HG03432 (cell line): ENCODE measurements around the gene LMNTD1.

Experiments used
- ATAC-seq: cut with Tn5 transposase; IDR thresholded peaks from one replicate; pipeline ENCODE4 v1.9.1; 2021; ENCODE audit warnings: mild to moderate bottlenecking, moderate library complexity; ENCODE audit not compliant: unreplicated experiment

LMNTD1 gene

DNA sequence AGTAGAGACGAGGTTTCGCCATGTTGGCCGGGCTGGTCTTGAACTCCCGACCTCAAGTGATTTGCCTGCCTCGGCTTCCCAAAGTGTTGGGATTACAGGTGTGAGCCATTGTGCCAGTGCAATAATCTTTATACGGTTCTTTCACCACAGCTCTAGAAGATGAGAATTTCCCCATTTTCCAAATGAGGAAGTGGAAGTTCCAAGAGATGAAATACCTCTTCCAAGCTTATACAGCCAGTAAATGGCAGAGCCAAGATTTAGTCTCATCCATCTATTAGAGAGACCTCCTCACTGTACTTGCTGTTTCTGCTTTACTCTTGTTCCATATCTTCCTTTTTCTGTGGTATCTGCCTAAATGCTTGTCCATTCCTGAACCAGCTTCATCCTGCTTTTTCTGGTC lies 3.1 kb upstream of the LMNTD1 start:
- no peak for ATAC-seq

DNA sequence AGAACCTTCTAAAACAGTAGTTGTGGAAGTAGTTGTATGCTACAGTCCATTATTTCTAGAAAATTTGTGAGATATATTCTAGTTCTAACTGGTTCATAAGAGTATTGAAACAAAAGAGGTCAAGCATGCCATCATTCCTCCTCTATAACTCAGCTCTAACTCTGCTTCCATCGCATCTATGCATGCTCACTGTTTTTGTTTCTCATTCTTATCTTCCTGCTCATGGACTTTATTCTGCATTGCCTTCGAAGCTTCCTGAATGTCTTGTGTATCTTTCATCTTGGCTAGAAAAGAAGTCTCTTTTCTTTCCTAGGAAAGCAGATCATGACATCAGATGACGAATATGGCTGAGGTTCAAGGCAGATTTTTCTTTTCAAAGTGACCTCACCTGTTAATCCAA lies 402 bp downstream of the LMNTD1 start:
- ATAC-seq, result no peak

DNA sequence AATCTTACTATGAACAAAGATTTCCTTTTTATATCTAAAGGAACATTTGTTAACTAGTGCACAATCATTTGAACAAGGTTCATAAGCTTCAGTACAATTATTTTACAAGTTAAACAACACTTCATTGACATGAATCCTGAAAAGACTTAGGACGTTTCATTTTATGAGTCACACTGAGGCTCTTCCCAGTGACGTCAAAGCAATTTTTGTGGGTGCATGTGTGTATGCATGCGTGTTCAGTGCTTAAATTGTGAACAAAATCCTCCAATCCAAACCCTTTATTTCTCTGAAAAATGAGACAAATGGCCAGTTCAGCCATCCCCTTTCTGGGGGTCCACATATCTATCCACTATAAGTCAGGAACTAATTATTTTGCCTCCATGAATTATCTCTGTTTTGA lies 2.9 kb downstream of the LMNTD1 start:
- no peak for ATAC-seq

DNA sequence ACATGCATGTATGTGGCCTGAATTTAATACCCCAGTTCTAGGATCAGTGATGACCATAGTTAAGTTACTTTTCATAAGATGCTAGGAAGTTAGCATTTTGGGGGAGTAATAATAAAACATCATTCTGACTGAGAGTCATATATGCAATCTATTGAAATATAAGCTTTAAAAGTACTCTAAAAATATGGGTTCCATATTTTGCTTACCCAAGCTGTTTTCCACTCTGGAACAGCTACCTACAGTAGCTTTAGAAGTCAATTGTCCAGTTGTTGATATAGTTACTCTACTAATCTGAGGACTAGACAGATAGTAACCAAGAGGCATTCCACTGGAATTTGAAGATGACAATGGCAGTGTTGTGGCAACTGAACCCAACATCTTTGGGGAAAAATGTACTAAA lies 4.0 kb downstream of the LMNTD1 start:
- ATAC-seq, result no peak

DNA sequence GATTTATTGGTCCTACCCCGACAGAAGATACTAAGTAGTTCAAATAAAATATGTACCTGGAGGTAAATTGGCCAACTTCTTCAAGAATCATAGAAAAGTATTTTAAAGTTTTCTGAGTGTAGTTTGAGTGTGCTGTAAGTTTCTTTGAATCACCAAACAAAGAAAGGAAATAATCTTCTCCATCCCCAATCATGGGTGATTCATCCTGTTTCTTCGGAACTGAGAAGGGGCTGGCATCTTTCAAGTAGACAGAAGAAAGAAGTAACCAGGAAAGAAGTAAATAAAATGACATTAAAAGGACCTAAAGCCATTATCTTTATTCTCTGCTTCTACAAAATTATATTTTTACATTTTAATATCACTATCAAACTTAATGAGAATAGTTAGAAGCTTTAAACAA lies 6.8 kb downstream of the LMNTD1 start:
- ATAC-seq, result no peak

DNA sequence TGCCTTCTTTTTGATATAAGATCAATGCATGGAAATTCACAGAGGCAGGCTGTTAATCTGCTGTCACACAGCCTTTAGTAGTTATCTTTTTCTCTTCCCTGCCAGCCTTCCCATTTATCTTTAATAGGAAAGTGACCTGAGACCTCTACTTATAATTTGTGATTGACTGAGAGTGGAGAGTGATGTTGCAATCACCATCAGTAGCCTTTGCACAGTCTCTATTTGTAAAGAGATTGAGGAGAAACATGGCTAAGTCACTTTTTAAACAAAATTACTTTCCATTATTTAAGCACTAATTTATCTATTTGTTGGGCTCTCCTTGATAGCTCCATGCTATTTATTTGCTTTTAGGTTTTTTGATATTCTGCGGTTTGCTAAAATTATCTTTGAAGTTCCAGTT lies 19.9 kb downstream of the LMNTD1 start:
- no peak for ATAC-seq

DNA sequence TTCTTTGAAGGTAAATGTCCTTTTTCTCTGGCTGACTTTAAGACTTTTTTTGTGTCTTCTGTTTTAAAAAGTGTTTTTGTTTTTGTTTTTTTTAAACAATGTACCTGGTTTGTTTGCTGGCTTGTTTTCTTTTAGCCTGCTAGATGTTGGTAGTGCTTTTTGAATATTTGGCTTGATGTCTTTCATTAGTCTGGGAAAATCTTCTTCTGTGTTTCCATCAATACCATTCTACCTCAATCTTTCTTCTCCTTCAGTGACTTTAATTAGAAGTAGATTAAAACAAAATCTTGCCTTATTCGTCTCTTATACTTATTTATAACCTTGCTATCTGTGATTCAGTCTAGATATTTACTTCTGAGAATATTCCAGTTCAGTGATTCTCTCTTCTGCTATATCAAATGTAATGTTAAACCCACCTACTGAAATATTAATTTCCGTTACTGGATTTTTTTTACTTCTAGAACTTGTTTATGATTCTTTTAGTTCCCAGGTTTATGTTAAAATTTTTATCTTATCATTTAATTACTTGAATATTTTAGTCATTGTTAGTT lies 21.5 kb downstream of the LMNTD1 start:
- ATAC-seq, result no peak

DNA sequence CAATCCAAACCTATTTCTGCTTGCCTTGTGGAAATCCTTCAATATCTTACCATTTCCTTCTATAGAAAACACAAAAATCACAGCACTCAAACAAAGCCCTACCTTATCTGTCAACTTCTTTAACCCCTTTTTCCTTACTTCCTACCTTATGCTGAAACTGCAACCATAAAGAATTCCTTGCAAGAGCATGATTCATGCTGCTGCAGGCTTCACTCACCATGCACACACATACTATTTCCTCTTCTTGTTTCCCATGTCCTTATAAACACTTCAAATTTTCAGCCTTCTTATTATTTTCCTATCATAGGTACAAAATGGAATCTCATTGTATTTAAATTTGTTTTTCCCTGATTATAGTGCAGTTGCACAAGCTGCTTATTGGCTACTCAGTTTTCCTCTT lies 23.3 kb downstream of the LMNTD1 start:
- no peak for ATAC-seq

DNA sequence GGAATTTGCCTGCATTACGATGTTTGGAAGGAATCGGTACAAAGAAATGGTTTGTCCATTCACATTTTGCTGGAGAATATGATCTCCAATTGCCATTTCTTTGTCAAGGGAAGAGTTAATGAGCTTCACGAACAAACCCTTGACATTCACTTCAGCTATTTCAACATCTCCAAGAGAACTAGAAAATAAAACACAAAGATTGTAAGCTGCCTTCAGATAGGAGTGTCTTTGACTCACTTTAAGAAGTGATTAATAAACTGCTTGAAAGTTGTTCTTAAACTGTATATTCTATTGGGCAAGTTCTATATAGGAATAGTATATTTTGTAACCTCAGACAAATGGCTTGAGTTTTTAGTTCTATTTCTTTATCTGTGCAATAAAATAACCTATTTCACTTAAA lies 26.3 kb downstream of the LMNTD1 start:
- ATAC-seq, result no peak

DNA sequence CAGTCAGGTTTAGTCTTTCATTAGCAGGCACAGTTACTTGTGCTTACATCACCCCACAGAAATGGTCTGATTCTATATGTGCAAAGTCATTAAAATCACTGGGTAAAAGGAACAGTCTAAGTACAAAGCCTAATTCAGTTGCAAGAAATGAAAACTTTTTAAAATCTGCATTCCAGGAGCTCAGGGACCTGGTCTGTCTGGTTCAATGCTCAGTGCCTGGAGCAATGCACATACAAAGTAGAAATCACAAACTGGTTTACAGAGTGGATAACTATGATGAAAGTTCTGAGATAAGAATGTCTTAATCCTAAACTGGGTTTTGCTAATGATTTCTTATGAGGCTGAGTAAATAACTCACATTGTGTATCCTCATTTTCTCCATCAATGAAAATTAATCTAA lies 28.7 kb downstream of the LMNTD1 start:
- ATAC-seq, result no peak

DNA sequence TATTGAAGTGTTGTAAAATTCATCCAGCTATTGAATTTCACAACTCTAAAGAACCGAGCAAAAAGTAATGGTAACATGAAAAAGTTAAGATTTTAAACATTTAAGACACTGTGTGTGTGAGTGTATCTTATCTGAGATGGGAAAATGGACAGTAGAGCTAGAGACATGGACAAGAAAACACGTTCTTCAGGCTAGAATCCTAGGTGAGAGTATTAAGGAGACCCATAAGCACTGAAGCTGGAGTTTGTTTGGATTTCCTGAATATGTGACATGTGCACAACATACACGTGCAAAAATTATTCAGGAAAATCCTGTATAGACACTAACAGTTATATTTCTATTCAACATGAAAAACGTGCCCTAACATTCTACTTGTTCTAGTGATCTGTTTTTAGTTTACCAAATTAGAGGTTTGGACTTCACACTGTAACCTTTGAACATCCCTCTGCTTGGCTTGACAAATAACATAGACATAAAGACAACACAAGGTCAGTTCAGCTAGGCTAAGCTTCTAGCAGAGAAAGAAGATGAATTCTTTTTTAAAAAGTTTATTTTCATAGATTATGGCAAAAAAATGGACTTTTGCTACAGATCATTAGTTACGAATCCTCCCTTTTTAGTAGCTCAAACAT lies 31.3 kb downstream of the LMNTD1 start:
- no peak for ATAC-seq

DNA sequence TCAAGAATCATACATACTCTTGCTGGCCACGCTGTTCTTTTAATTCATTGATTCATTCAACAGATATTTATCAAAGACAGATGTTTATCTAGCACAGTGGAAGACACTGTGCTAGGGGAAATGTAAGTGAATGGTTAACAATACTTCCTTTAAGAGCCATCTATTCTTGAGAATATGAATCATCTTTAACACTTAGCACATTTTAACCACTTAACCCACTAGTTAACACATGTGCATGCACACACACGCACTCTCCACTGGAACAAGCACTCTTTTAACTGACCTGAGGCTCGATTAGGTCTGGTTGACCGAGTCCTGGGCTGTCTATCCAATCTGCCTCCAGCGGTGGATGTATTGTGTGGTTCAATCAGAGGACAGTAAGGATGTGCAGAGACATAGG lies 34.6 kb downstream of the LMNTD1 start:
- ATAC-seq, result peak; percentile 89

DNA sequence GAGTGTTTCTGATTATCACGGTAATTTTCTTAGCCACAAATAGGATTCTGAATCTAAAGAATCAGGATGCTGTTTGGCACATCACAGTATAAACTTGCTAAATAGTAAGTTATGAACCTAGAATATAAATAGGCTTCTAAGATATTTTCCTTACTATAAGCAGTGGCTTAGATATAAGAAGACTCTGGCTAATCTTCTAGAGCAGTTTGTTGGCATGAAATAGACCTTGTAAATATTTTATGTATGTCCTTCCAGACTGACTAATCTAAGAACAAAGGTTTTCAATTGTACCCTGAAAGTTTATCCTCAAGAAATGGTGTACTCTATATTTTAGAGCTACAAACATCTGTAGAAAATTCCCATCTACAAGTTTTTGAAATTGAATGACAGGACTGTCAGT lies 48.3 kb downstream of the LMNTD1 start:
- no peak for ATAC-seq

DNA sequence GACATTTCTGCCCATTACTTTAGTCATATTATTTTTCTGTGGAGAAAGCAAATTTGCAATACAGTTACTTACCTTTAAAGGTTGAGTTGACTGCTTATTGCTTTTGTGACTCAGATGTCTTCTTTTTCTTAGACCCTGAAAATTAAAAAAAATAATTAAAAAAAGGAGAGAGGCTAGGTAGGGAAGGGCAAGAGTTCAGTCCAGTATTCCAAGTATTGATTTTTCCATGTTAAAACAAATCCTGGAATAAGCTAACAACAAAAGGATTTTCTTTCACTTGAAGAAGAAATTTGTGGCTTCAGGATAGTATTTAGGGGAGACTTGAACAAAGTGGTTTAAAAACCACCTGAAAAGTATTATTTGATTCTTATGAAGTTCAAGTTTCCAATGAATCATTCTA lies 49.4 kb downstream of the LMNTD1 start:
- ATAC-seq, result no peak

DNA sequence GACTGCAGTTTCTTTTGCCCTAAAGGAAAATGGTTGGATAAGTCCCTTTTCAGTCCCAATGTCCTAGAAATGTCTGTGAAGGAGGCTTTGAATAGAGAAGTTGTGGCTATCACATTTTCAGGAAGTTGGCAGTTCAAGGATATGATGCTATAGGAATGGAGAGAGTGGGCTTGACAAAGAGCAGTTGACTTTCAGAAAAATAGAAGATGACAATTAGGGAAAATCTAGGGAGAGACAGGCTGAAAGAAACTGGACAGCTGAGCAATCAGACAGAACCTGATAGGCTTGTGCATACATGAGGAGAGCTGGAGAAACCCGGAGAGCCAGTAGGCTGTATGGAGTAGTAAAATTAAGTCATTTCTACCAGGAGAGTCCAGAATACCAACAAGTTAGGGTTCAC lies 50.5 kb downstream of the LMNTD1 start:
- ATAC-seq, result no peak

DNA sequence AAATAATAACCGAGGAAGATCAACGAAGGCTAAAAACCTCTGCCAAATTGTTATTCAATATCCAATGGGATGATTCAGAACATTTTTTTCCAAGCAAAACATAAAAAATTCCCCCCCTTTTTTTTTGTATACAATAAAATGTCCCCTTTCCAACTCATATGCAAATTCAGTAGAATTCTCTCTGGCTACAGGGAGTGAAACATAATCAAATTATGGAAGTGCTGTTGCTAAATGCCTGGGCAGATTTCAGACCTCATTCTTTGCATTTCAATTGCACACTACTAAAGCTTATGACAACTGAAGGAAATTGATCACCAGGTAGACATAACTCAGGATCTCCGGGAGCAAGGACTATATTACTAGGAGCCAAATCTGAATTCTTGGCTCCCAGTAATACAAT lies 51.0 kb downstream of the LMNTD1 start:
- ATAC-seq, result no peak

DNA sequence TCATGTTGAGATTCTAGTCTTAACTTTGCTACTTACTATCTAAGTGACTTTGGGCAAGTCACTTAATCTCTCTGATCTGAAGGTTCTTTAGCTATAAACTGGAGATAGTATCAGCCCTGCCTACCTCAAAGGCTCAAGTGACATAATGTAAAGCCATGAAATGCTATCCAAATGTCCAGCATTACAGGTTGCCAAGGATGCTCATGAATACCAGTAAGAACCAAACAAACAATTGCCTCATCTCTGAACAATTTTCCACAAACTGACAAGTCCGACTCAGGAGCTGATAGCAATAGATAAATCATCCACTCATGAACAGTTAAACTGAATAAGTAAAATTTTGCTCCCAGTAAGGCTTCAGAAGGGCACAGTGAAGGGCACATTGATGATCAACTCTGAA lies 51.5 kb downstream of the LMNTD1 start:
- no peak for ATAC-seq

DNA sequence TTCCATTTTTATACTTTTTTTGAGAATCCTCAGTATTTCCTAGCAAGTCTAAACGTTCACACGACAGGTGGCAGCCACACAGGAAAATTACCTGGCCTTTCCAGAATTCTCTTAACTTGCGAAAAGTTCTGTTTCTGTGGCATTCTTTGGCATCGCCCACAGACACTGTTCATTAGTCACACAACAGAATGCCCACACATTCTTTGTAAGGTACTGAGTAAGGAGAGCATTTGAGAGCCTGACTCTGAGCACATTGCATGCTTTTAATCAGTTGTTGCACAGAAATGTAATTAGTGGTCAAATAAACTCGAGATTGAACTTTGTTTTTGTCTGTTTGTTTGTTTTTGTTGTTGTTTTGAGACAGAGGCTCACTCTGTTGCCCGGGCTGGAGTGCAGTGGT lies 52.4 kb downstream of the LMNTD1 start:
- no peak for ATAC-seq

DNA sequence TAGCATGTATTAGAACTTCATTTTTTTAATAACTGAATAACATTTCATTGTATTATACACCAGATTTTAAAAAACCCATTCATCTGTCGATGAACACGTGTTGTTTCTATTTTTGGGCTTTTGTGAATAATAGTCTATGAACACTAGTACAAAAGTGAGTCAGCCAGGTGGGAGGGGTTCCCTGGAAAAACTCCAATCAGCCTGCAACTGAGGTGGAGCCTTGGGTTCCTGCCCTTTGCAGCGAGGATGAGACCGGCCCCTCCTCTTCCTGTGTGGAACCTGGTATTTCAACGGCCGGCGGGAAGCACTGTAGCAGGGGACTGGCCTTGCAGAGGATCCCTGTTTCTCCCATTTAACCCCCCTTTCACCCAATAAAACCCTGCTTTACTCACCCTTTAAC lies 56.1 kb downstream of the LMNTD1 start:
- no peak for ATAC-seq

DNA sequence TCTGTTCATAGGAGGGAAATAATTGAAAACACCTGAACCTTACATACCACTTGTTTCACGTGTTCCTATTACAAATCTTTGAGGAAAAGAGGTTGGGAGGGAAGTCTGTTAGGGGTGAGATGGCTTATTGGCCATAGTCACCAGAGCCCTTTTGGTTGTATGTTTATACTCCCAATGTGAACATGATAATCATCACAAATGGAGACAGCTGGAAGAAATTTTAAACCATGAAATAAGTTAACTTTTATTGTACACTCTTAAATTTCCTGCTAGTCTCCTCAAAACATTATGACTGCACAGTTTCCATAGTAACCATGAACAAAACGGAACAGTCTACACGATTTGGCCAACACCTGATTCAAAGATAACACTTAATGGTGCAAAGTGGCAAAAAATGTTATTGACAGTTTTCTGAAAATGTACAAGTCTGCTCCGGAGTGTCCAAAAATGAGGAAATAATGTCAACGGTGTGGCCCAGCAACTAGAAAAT lies 56.9 kb downstream of the LMNTD1 start:
- ATAC-seq, result no peak

DNA sequence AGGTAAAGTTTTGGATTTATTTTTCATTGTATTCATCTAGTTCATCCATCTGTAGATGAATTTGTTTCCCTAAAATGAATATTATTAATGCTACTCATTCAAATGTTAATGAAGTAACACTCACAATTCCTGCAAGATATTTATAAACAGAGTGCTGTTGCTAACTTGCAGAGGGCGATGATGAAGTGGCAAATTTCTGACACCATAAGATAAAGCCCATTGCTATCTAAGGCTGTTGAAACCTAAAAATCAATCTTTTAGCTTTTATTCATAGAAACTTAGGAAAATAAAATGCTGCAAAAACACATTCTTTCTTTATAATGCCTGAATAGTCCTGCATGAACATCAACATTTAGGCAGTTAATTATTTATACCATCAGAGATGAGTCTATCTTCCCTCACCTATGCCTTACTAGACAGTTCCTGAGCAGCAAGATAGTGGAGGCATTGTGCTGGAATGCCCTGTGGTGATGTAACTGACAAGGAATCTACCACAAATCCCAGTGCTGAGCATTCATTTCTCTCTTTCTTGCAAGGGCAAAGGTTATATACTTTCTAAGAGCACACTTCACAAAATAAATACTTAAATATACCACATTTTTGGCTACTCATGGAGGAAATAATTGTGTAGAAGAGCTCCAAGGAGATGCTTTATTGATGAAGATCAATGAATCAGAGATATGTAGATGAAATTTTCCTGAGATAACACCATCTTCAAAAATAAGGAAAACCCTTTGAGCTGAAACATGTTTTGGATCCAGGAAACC lies 57.6 kb downstream of the LMNTD1 start:
- ATAC-seq, result no peak

DNA sequence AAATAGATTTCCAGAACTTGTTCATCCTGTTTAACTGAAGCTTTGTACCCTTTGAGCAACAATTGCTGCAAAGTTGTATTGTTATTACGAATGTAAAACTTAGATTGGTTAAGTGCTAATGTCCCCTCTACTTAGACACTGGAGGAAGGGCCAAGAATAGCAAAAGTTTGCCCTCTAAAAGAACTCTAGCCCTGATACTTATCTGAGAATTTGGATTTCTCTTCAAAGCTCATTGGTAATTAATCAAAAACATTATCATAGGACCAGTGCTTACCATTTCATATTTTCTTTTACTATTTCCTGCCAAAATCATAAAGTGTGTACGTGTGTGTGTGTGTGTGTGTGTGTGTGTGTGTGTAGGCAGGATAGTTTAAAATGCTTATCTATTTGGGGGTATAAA lies 58.2 kb downstream of the LMNTD1 start:
- ATAC-seq, result no peak
